Left cardiac atrium (tissue), 4 donors: ENCODE measurements around the gene GPX4. TPM values are rescaled to one million over a fixed set of nuclear protein-coding genes. Genes with fewer than 3 reads are reported as not detected.
"Not testable (repeated sequence)": the region's sequence is repeated elsewhere in the genome, so short reads cannot be mapped to it uniquely, and the experiment has no call there.

Experiments used
- ATAC-seq, 2 donors: fragments of 200-7000 bp; cut with Tn5 transposase; one replicate each; pipeline ENCODE4 v1.9.1; 2020; ENCODE audit warnings: mild to moderate bottlenecking in 2 of 2, moderate library complexity in 2 of 2
- DNase-seq: peaks from one replicate; pipeline ENCODE4 v3.0.0-alpha.2; 2020
- intact Hi-C, 2 donors: fragments of 100-400 bp; cut with DNase I; formaldehyde crosslinking; loops; one replicate each; pipeline versions ENCODE4 v1.14.1 to v1.15.1; 2022 to 2023
- total RNA-seq, 2 donors: library from RNA; stranded (reverse); fragmentation: NEBNext Ultra II Directional; extraction: Animal tissue kit (Norgen Biotek cat#: 25700); gene quantifications; one replicate each; pipeline ENCODE4 v1.2.1, GENCODE V29; 2021
- donor health status: DM: no; HTN: yes; CAD: no.
- donor health status: DM: no; HTN: yes; CAD: no; lungs with severe emphysema.
- donor health status: DM: yes; HTN: yes; CAD: no.
- donor health status: Dilated cardiomyopathy.

The GPX4 gene
- total RNA-seq, 2 donors from 2014 or later, result 378 to 432 TPM

- DNase-seq (no peak), ATAC-seq (no peak)
- intact Hi-C loops, result loop anchor here in 1 of 2 donors (5.0 kb wide), 1 partner anchor 82 kb away; no protein-coding TSS in a partner anchor
Observed at GRCh38 chr19:1109697-1110671, 6.2 kb downstream of the GPX4 start.

DNA sequence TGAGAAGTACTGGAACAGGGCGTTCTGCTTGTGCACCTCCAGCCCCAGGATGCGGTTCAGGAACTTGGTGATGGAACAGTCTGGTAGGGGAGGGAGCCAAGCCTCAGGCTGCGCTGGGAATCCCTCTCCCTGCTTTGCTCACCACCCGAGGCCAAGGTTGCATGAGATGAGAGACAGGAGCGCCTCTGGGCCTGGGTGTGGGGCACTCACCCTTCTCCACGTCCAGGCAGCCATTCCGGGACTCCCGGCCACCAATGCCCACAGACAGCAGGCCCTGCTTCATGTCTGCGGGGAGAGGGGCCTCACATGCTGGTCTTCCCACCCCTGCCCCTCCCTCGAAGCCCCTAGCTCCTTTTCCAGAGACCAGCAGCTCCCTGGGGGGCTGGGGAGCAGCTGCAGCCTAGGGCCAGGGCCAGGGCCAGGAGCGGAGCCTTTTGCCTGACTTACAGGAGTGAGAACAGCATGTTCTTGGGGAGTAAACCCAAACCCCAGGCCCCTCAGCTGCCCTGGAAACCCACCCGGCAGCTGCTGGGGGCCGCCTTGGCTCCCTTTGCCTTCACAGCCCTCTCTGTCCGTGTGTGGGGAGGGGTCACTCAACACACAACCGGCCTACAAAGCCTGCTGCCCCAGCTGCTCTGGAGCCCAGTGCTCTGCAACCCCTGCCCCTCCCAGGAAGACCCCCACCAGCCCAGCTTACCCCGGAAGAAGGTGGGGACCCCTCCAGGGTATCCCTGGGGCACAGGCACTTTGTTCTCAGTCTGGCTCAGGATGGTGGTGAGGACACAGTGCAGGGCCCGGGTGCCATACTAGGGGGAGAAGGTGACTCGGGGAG lies 7.2 kb downstream of the GPX4 start:
- ATAC-seq, result no peak
- intact Hi-C loops, result loop anchor here in 1 of 2 donors (5.0 kb wide), 1 partner anchor 81 kb away; no protein-coding TSS in a partner anchor
- DNase-seq, result no peak

DNA sequence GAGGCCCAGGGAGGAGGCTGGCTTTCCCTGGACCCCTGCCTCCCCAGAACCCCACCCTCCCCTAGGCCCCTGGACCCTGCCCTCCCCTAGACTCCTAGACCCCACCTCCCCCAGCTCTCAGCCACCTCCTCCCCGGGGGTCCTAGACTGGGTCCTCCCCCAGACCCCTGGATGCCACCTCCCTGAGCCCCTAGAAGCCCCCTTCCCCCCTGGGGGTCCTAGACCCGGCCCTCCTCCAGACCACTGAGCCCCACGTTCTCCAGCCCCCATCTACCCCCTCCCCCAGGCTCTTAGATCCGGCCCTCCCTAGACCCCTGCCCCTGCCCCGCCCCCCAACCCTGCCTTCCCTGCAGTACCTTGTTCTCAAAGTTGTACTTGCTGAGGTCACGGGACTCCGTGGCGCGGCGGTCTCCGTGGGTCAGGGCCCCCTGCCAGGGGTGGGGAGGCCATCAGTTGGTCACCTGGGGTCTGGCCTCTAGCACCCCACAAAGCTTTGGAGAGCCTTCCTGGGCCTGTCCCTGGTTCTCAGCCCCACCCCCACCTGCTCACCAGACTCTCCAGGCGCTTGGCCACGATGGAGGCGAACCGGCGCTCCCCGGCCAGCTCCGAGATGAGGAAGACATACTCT lies 8.0 kb downstream of the GPX4 start:
- intact Hi-C loops, result loop anchor here in 1 of 2 donors (5.0 kb wide), 1 partner anchor 81 kb away; no protein-coding TSS in a partner anchor
- ATAC-seq (no peak), DNase-seq (no peak)

GRCh38 chr19:1112268-1113029 lies 8.7 kb downstream of the GPX4 start:
- DNase-seq (no peak), ATAC-seq (peak; percentile 42 to 50)
- intact Hi-C loops, result loop anchor here in 1 of 2 donors (5.0 kb wide), 1 partner anchor 80 kb away; no protein-coding TSS in a partner anchor

DNA sequence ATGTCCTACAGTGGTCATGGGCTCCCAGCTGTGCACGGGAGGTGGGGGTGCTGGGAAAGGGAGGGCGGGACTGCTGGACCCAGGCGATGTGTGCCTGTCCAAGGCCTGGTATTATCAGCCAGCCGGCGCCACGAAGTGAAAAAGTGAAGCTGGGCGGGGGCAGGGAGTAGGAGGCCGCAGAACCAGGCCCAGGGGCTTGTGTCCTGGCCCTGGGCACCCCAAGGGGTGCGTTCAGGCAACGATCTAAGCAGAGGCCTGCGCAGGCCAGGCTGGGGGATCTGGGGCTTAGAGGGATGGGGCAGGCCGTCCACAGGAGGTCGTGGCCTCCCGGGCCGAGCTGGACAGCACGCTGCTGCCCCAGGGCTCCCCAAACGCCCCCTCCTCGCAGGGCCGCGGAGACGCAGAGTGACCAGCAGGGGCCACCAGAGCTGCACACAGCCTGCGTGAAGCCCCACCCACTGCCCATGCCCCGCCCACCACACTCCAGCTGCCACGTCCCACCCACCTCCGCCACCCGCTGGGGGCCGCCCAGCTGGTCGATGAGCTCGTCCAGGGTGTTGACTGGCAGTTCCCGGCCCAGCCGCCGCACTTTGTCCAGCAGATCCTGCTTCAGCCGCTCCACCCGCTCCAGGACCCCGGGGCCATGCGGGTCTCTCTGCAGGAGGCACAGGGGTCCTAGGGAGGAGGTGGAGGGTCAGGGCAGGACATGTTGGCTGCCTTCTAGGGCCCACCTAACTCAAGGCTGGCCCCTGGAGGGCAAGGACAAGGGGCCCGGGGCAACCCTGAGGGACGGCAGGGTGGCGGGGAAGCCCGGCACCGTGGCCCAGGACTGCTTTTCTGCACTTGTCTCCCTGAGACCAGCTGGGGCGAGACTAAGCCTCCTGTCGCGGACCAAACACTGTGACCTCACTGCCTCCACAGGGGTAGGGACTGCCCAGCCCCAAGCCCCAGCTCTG lies 9.5 kb downstream of the GPX4 start:
- ATAC-seq (peak; percentile 89 to 93), DNase-seq (peak; percentile 97)
- intact Hi-C loops, result loop anchor here in 1 of 2 donors (5.0 kb wide), 1 partner anchor 79 kb away; no protein-coding TSS in a partner anchor

DNA sequence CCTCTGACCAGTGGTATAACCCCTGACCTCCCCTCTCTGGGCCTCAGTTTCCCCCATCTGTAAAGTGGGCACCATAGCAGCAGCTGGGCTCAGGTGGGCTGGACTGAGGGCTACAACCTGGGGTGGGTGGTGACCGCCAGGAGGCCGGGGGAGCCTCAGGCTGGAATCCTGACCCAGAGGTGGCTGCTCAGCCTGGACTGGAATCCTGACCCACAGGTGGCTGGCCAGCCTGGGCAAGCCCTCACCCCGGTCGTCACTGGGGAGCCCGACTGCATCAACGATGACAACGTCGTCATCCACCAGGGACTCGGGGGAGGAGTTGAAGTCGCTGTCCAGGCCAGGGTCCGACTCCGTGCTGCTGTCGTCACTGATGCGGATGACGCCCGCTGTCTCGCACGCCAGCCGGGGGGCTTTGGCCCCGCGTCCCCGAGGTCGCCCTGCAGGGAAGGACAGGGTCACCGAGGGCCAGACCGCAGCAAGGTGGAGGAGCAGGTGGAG lies 10.2 kb downstream of the GPX4 start:
- no peak for ATAC-seq
- DNase-seq, result no peak
- intact Hi-C loops, result loop anchor here in 1 of 2 donors (5.0 kb wide), 1 partner anchor 78 kb away; no protein-coding TSS in a partner anchor

DNA sequence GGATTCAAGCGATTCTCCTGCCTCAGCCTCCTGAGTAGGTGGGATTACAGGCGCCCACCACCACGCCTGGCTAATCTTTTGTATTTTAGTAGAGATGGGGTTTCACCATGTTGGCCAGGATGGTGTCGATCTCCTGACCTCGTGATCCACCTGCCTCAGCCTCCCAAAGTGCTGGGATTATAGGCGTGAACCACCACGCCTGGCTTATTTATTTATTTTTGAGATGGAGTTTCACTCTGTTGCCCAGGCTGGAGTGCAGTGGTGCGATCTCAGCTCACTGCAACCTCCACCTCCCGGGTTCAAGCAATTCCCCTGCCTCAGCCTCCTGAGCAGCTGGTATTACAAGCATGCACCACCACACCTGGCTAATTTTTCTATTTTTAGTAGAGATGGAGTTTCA lies 10.9 kb downstream of the GPX4 start:
- intact Hi-C loops, result loop anchor here (5.0 kb wide), 2 partner anchors 68 to 78 kb away; no protein-coding TSS in a partner anchor
- DNase-seq, ATAC-seq: not testable (repeated sequence)

GRCh38 chr19:1115646-1116420 lies 12.0 kb downstream of the GPX4 start:
- DNase-seq, result no peak
- intact Hi-C loops, result loop anchor here (5.0 kb wide), 2 partner anchors 66 to 76 kb away; no protein-coding TSS in a partner anchor
- no peak for ATAC-seq

DNA sequence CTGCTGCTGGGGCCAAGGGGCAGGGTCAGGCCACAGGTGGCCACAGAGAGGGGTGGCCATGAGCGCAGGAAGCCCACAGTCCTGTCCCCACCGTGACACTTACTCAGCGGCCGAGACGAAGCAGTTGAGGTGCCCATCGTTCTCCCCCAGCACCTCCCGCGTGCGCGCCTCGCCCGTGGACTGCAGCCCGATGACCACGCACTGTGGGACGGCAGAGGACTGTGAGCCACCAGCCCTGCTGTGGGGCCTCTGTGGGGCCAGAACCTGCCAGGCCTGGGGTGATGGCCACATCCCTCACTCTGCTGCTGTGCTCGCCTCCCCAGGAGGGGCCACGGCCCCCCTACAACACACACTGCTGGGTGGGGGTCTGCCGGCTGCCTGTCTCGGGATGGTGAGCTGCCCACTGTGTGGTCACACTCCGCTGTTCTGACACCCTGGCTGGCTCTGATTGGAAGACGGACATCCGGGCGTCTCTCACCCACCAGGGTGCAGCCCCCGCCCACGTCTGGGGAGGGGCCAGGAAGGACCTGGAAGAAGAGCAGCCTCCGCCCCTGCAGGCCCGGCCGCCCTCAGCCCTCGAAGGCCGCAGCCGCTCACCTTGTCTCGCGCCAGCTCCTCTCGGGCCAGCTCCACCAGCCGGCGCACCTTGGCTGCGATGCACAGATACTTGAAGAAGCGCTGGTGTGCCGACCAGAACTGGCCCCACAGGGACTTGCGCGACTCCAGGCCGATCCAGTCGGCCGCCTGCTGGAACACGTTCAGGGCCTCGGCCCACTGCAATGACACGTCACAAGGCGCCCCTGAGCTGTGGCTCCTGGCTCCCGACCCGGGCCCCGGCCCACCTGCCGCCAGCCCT lies 13.2 kb downstream of the GPX4 start:
- DNase-seq (peak; percentile 22), ATAC-seq (no peak)
- intact Hi-C loops, result loop anchor here (5.0 kb wide), 2 partner anchors 65 to 75 kb away; no protein-coding TSS in a partner anchor

DNA sequence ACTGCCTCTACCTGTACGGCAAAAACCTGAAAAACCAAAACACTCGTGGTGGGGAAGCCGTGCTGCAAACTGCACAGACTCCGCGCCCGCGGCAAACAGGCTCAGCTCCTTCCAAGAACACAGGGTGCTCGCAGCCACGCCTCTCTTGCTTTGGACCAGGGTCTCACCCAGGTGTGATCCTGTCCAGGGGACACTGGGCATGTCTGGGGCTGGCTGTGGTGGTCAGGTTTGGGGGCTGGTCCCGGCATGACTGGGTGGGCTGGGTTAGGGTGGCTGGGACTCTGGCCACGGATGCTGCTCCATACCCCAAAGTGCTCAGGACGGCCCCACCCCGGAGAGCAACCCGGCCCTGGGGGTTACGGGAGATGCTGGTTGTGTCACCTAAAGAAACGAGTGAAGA lies 13.9 kb downstream of the GPX4 start:
- DNase-seq (no peak), ATAC-seq (no peak)
- intact Hi-C loops, result loop anchor here (5.0 kb wide), 2 partner anchors 65 to 75 kb away; no protein-coding TSS in a partner anchor

GRCh38 chr19:1118999-1119398 lies 15.2 kb downstream of the GPX4 start:
- DNase-seq (peak; percentile 24), ATAC-seq (no peak)
- intact Hi-C loops, result loop anchor here (5.0 kb wide), 2 partner anchors 63 to 73 kb away; no protein-coding TSS in a partner anchor

DNA sequence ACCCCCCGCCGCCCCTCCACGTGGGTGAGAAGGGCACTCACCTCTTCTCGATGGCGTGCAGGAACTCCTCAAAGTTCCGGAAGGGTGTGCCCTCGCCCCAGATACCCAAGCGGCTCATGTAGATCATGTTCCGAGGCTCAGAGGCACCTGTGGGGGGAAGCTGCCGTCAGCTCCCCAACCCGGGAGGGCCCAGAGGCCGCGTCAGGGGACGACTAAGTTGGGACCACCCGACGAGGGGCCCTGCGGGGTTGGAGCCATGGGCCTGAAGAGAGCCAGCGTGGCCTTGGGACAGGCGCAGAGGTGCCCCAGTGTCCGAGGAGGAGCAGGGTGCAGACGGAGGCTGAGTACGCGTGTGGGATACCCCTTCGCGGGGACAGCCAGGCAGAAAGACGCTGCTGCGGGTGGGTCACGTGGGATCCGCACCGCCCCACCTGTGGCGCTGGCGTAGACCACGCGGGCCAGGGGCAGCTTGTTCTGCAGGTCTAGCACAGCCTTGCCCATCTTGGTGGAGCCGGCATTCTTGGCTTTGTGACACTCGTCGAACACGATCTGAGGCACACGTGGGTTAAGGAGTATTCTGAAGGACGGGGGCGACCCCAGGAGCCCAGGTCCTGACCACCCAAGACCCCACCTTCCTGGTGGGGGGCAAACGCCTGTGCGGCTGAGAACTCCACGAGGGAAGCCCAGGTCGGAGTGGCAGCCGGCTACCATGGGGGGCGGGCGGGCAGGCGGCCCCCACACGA lies 15.9 kb downstream of the GPX4 start:
- no peak for ATAC-seq
- DNase-seq, result peak; percentile 25
- intact Hi-C loops, result loop anchor here (5.0 kb wide), 2 partner anchors 63 to 73 kb away; no protein-coding TSS in a partner anchor

DNA sequence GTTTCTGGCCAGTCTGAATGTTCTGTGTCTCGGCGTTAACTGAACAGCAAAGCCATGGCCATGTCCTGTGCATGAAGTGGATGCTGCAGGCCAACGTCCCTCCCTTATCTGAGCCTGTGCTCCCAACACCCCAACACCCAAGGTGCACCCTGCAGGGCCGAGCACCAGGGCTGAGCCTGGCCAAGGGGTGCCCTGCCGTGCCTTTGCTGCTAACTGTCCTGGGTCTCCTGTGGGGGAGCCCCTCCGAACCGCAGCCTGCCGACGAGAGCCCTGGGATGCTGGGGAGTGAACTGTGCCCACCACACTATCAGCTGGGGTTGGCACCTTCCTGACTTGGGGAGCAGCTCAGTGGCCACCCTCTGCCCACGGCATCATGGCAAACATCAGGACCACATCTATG lies 17.6 kb downstream of the GPX4 start:
- ATAC-seq, result no peak
- no peak for DNase-seq
- intact Hi-C loops, result no loop called here
